ENCODE results near the gene SRL. TPM values are rescaled to one million over a fixed set of nuclear protein-coding genes. Genes with fewer than 3 reads are reported as not detected.

Gene SRL
- total and polyA plus RNA-seq, 2 of the 13 experiments (the other 11 are each of a cell fraction or from before 2014, with no cell fraction given), result 0.05 TPM; not detected in 1

GRCh38 chr16:4288148-4288921 is 46.5 kb upstream of the SRL start (continued):
- TF ChIP-seq ZSCAN21 (CRISPR knock-in tag; IDR thresholded peaks at IDR 0.05; ENCODE audit: borderline replicate concordance), result 0 out of 2 replicates have a peak, but pooled peaks have one; percentile 40
- TF ChIP-seq ZNF724P (CRISPR knock-in tag; IDR thresholded peaks at IDR 0.05; ENCODE audit: borderline replicate concordance), result no peak
- TF ChIP-seq HNF4G (IDR thresholded peaks at IDR 0.05; ENCODE audit: borderline replicate concordance, low read depth, low read length), result no peak
- peak; percentile 36; the same call in 1 of the 2 replicates for TF ChIP-seq HNF4G (CRISPR knock-in tag; IDR thresholded peaks at IDR 0.05; ENCODE audit: borderline replicate concordance, low read depth)
- no peak for TF ChIP-seq ZMAT3 (CRISPR knock-in tag; conservative IDR thresholded peaks at IDR 0.05)
- no peak for TF ChIP-seq ELF3 (CRISPR knock-in tag; IDR thresholded peaks at IDR 0.05)
- TF ChIP-seq BCL3 (CRISPR knock-in tag; IDR thresholded peaks at IDR 0.05), result no peak
- no peak for TF ChIP-seq ZFP36L2 (CRISPR knock-in tag; IDR thresholded peaks at IDR 0.05)
- no peak; the same call in 1 of the 2 replicates for TF ChIP-seq NFKB2 (CRISPR knock-in tag; IDR thresholded peaks at IDR 0.05; ENCODE audit: borderline replicate concordance)
- peak; percentile 66; the same call in 1 of the 2 replicates for TF ChIP-seq SMAD1 (CRISPR knock-in tag; IDR thresholded peaks at IDR 0.05; ENCODE audit: borderline replicate concordance, low read depth)
- no peak for TF ChIP-seq ELK4 (CRISPR knock-in tag; IDR thresholded peaks at IDR 0.05; ENCODE audit: borderline replicate concordance)
- peak; percentile 48; the same call in 1 of the 2 replicates for TF ChIP-seq MAX (IDR thresholded peaks at IDR 0.05)
- TF ChIP-seq ZMYM4 (CRISPR knock-in tag; IDR thresholded peaks at IDR 0.05), result peak; percentile 51; the same call in 1 of the 2 replicates
- TF ChIP-seq YY1 (IDR thresholded peaks at IDR 0.05; ENCODE audit: insufficient read depth, insufficient replicate concordance, low read depth, low read length), result peak; percentile 12
- peak; percentile 20; the same call in 1 of the 2 replicates for TF ChIP-seq SMC3 (IDR thresholded peaks at IDR 0.05; ENCODE audit: low read length)
- no peak for TF ChIP-seq RFX5 (IDR thresholded peaks at IDR 0.05; ENCODE audit: low read depth, low read length)
- peak; percentile 28; the same call in 1 of the 2 replicates for TF ChIP-seq ZNF362 (CRISPR knock-in tag; IDR thresholded peaks at IDR 0.05; ENCODE audit: borderline replicate concordance)
- no peak for TF ChIP-seq SRSF4 (IDR thresholded peaks at IDR 0.05; ENCODE audit: low read depth, low read length, poor library complexity, severe bottlenecking)
- no peak for TF ChIP-seq POLR2AphosphoS5 (IDR thresholded peaks at IDR 0.05; ENCODE audit: low read depth, low read length)
- peak; percentile 72 for TF ChIP-seq ELF1 (CRISPR knock-in tag; IDR thresholded peaks at IDR 0.05)
- no peak for TF ChIP-seq KAT8 (CRISPR knock-in tag; IDR thresholded peaks at IDR 0.05)
- TF ChIP-seq ZEB1 (IDR thresholded peaks at IDR 0.05; ENCODE audit: insufficient replicate concordance, low read depth), result peak; percentile 32
- no peak for TF ChIP-seq TFDP1 (CRISPR knock-in tag; IDR thresholded peaks at IDR 0.05; ENCODE audit: borderline replicate concordance)
- TF ChIP-seq ZNF501 (CRISPR knock-in tag; IDR thresholded peaks at IDR 0.05), result no peak
- no peak for TF ChIP-seq ZNF552 (CRISPR knock-in tag; IDR thresholded peaks at IDR 0.05; ENCODE audit: borderline replicate concordance)
- no peak for TF ChIP-seq TBP (CRISPR knock-in tag; IDR thresholded peaks at IDR 0.05)

Measured in HepG2 (cell line).